ENCODE measurements around the gene ANKRD40CL.

GRCh38 chr17:50758524-50758923, 8.8 kb downstream of the ANKRD40CL start:
- no peak for TF ChIP-seq CTCF (IDR thresholded peaks at IDR 0.05)
- no peak for TF ChIP-seq POLR2A (IDR thresholded peaks at IDR 0.05)

Measured in ovary (tissue), 3 donors.